ENCODE measurements around the gene AUTS2.

AUTS2 gene

DNA sequence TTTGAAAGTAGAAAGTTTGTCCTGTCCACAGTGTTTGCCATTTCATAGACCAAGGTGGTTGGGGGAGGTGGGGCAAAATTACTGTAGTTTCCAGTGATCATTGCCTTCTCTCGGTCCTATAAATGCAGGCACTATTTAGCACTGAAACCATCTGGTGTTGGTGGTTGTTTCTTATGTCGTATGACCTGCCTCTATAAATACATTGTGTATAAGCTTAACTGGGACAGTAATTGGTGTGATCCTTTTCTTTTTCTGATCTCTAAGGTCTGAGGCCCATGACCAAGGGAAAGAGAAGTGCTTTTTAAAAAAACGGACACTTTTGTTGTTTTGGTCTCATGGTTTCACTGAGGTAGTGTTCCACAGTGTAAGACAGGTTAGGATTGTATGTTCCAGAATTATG, 63.1 kb downstream of the AUTS2 start:
- DNase-seq, result no peak

GRCh38 chr7:69663911-69664832, 65.9 kb downstream of the AUTS2 start:
- no peak for DNase-seq

- DNase-seq, result no peak
Measured at GRCh38 chr7:69665369-69665768, 67.1 kb downstream of the AUTS2 start.

DNA sequence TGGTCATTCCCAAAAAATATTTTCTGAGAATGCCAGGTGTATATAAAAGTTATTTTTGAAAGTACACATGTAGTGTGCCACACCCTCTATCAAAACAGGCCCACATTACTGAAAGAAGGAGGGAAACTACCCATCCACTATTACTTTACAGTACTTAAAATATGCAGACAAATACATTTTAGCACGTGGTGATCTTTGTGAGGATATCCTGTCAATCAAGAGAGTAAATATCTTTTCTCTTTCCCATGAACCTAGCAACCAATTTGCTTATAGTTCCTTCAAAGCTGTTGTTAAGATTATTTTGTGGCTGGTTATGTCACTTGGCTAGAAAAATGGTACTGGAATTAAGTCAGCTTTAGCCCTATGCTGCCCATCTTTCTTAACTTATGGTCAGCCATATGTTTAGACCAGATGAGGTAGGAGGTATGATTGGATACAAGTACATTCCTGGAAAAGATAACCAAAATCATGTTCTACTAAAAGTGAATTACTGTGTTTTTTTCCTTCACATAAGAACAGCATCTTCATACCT, 70.1 kb downstream of the AUTS2 start:
- no peak for DNase-seq

DNA sequence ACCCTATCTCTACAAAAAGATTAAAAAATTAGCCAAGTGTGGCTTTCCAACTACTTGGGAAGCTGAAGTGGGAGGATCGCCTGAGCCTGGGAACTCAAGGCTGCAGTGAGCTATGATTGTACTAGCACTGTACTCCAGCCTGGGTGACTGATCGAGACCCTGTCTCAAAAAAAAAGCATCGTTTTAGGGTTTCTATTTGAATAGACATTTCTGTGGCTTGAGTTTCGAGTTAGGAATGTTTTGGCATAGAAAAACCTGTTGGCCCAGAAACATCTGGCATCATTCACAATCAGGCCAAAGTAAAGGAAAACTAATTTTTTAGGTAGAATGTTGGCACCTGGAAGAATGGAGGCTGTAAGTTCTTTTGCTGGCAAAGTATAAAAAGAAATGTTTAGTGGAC, 72.4 kb downstream of the AUTS2 start:
- DNase-seq, result no peak

DNA sequence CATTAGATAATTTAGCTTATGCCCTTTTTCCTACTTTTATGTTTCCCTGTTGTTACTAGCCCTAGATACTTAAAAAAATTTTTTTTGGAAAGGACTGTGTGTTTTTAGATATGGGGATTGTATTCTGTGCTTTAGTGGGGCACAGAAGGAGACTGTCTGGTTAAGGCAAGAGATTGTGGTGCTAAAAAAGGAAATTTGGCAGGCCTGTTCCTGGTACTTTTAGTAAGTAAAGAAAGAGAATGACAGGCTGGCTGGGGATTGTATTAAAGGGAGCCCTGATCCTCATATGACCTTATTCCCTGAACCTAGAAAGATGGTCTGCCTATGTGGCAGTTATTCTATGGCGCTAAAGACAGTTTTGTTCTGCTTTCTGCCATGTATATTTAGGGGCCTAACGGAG, 74.8 kb downstream of the AUTS2 start:
- DNase-seq, result no peak

- no peak for DNase-seq
Measured at GRCh38 chr7:69674701-69675182, 76.5 kb downstream of the AUTS2 start.

DNA sequence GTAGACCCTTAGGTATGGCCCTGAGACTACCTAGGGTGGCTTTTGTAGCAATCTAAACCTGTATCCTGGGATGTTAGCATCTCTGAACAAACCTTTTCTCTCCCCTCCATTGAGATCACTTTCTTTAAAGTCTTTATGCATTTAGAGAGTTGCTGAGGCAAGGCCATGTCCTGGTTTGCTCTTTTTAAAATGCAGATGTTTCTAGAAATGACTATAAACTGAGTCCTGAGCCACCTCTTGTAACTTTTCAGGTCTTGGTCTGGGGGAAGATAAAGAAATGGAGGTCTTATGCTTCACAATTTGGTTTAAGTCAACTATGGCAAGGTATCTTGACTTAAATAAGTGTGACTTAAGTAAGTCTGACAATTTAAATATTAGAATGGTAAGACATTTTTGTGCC, 78.0 kb downstream of the AUTS2 start:
- DNase-seq, result no peak

DNA sequence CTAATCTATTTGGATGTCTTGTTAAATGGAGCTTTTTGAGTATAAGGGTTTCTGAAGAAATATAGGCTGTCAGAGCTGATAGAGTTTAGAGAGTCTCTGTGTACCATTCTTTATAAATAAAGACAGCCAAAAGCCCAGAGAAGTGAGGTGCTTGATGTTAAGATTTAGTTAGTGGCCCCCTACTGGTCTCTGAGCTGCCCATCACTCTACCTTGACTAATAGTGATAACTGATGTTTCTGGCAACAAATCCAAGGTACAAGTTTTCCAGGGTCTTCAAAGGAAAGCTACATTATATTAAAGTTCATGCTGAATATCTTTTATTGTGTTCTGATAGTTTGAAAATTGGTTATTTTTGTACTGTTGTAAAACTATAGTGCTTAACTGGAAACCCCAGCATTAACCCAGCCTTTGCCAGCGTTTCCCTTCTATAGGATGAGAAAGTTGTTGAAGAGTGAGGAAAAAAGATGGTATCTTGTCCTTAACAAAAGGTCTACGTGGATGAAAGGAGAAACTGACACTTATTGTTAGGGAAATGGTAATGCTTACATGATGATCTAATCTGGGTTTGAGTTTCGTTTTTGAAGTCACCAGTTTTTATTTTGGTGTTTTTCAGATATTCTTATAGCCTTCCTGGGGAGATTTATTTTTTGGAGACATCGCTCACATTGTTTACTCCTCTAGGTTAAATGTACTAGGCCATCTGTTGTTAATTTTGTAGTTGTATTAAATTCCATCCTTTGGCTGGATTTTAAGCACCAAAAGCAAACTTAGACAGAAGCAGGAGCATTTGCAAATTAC, 79.0 kb downstream of the AUTS2 start:
- no peak for DNase-seq

- DNase-seq, result no peak
Measured at GRCh38 chr7:69677881-69678493, 79.7 kb downstream of the AUTS2 start.

GRCh38 chr7:69678494-69679187, 80.4 kb downstream of the AUTS2 start:
- no peak for DNase-seq

- DNase-seq, result no peak
Measured at GRCh38 chr7:69681181-69681580, 82.9 kb downstream of the AUTS2 start.

GRCh38 chr7:69682518-69682917, 84.2 kb downstream of the AUTS2 start:
- DNase-seq, result no peak

- no peak for DNase-seq
Measured at GRCh38 chr7:69683002-69683401, 84.7 kb downstream of the AUTS2 start.

- no peak for DNase-seq
Measured at GRCh38 chr7:69684369-69685292, 86.4 kb downstream of the AUTS2 start.

- no peak for DNase-seq
Measured at GRCh38 chr7:69685293-69685631, 87.0 kb downstream of the AUTS2 start.

- DNase-seq, result no peak
Measured at GRCh38 chr7:69686366-69686765, 88.1 kb downstream of the AUTS2 start.

DNA sequence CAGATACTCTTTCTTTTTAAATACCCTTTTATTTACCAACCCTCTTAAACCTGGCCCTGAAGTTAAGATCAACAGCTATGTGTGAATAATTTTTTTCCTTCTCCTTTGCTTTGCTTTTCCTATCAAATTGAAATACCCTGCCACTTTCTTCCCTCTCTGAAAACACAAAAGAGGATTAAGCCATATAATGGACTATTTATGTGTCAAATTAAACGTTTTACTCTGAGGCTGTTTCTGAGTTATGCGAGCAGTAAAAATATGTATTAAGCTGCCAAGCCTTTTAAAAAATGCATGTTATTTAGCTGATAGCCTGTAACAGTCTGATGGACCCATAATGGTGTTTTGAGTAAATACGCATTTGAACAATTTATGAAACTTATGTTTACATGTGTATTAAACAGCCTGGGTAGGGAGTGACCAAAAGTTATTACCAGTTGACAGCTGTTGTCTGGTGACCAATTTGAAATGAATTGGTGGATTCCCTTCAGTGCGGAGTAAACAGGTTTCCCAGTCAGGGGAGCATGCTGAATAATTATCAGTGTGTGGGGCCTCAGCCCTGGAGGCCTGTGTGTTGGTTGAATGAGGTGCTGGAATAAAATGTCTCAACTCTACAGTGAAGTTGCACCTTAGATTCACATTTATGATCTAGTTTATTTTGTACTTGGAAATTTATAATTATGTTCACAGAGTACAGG, 89.6 kb downstream of the AUTS2 start:
- DNase-seq, result no peak

GRCh38 chr7:69690329-69690728, 92.1 kb downstream of the AUTS2 start:
- DNase-seq, result no peak

DNA sequence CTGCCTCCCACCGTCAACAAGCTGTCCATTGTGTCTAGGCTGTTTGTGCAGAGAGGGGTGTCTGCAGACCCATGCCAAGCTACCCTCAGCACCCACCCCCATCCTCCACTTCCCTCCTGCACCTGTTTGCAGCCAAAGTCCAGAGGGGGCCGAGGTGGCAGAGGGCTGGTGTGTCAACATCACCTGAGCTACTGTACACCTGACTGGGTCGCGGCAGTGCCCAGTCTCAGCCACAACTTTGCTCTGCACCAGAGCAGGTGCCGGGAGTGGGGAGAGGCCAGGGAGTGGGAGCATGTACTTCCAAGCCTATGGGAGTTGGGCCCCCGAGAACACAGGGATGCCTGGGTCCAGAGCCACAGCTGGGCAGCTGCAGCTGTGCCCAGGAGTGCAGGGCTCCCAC, 93.1 kb downstream of the AUTS2 start:
- DNase-seq, result no peak

GRCh38 chr7:69691734-69692133, 93.5 kb downstream of the AUTS2 start:
- no peak for DNase-seq

Data from activated effector memory CD4-positive, alpha-beta T cell treated with anti-CD3 and anti-CD28 coated beads, Interleukin-2, amount 50 U/mL, for 16 hours (primary cell).